K562 (cell line): ENCODE results near the gene VNN1. TPM values are rescaled to one million over a fixed set of nuclear protein-coding genes. Genes with fewer than 3 reads are reported as not detected.
A peak's percentile ranks its signal among the peaks of the same experiment; 100 is the strongest.
"Not testable (repeated sequence)": the region's sequence is repeated elsewhere in the genome, so short reads cannot be mapped to it uniquely, and the experiment has no call there.

Source experiments
- ATAC-seq: fragments of 200-7000 bp; cut with Tn5 transposase; 3 replicates; pipeline ENCODE4 v1.9.1; 2020; ENCODE audit warnings: moderate library complexity
- BruUV-seq: library from RNA; stranded (reverse); fragments of 400-500 nt; replicated peaks from 2 replicates; lab custom pipeline; 2021; lab: Mats Ljungman, UMichigan
- CTCF ChIA-PET: fragments of 300-600 bp; formaldehyde crosslinking; extraction: SDS; loops from one replicate; lab custom pipeline; 2021; ENCODE audit warnings: low intra/inter-chr PET ratio; lab: Yijun Ruan, JAX
- POLR2A ChIA-PET: fragments of 300-600, 350-650 bp; sonication (Branson Sonifier 250); formaldehyde crosslinking; extraction: SDS; loops from one replicate; lab custom pipeline; 2021; ENCODE audit warnings: antibody characterized with exemption, inconsistent platforms; lab: Yijun Ruan, JAX
- DNase-seq, 4 experiments: peaks; one replicate each; pipeline versions ENCODE4 v3.0.0 to v3.0.0-alpha.2; 2011 to 2018; ENCODE audit warnings: low spot score in 3 of 4, mixed read lengths in 3 of 4; ENCODE audit errors: extremely low read depth in 1 of 4
- FAIRE-seq: peaks from 2 replicates; lab custom pipeline; 2011; peaks lifted over from hg19 to GRCh38; lab: Jason Lieb, UNC
- H2AFZ ChIP-seq: 2 replicates; pipeline ENCODE4 v1.6.0; 2011; ENCODE audit warnings: low read depth, low read length, control low read depth, inconsistent platforms
- H3K27ac ChIP-seq: fragments of 200-600 bp; 3 replicates; pipeline ENCODE4 v1.8.0; 2011; ENCODE audit warnings: low read depth, mild to moderate bottlenecking, control low read depth, inconsistent platforms, low read length, moderate library complexity, mixed read lengths; ENCODE audit errors: extremely low read depth
- H3K27me3 ChIP-seq, 2 experiments: fragments of 300-600 bp in 1 of 2; 2 replicates in 1 of 2; 3 replicates in 1 of 2; pipeline versions ENCODE4 v1.6.0 to v1.8.0; 2011; ENCODE audit warnings: inconsistent platforms in 2 of 2, low read length in 2 of 2, mild to moderate bottlenecking in 1 of 2, mixed read lengths in 1 of 2, moderate library complexity in 1 of 2; ENCODE audit not compliant: control insufficient read depth in 2 of 2, insufficient read depth in 2 of 2
- H3K36me3 ChIP-seq: fragments of 300-600 bp; 3 replicates; pipeline ENCODE4 v1.8.0; 2011; ENCODE audit warnings: mild to moderate bottlenecking, low read length, inconsistent platforms; ENCODE audit not compliant: control insufficient read depth, insufficient read depth
- H3K4me1 ChIP-seq, 2 experiments: fragments of 200-600 bp in 1 of 2; replicated peaks in 1 of 2; 2 replicates in 1 of 2; 3 replicates in 1 of 2; pipeline versions ENCODE4 v1.5.1 to v1.8.0; 2011; ENCODE audit warnings: inconsistent platforms in 2 of 2, low read length in 2 of 2, mild to moderate bottlenecking in 1 of 2, mixed read lengths in 1 of 2, moderate library complexity in 1 of 2; ENCODE audit not compliant: control insufficient read depth in 2 of 2, insufficient read depth in 2 of 2
- H3K4me2 ChIP-seq: 2 replicates; pipeline ENCODE4 v1.6.1; 2011; ENCODE audit warnings: low read length, control low read depth, inconsistent platforms, mixed read lengths; ENCODE audit not compliant: insufficient read depth
- H3K4me3 ChIP-seq: fragments of 200-600 bp; sonication (generic), shearing (Covaris generic); 2 replicates; pipeline ENCODE4 v1.5.1; 2016; ENCODE audit warnings: control low read depth, inconsistent platforms
- H3K79me2 ChIP-seq: fragments of 200-600 bp; 3 replicates; pipeline ENCODE4 v1.8.0; 2011; ENCODE audit warnings: low read length, inconsistent platforms; ENCODE audit not compliant: control insufficient read depth, insufficient read depth
- H3K9ac ChIP-seq, 2 experiments: 2 replicates each; pipeline versions ENCODE4 v1.6.0 to v1.6.1; 2011; ENCODE audit warnings: low read depth in 2 of 2, low read length in 2 of 2, control low read depth in 1 of 2, inconsistent platforms in 1 of 2, mild to moderate bottlenecking in 1 of 2, mixed read lengths in 1 of 2; ENCODE audit not compliant: insufficient read depth in 1 of 2
- H3K9me1 ChIP-seq: one replicate; pipeline ENCODE4 v1.6.0; 2011; ENCODE audit warnings: inconsistent platforms, mild to moderate bottlenecking, low read length, moderate library complexity; ENCODE audit not compliant: control insufficient read depth, insufficient read depth
- H3K9me3 ChIP-seq: replicated peaks from 2 replicates; pipeline ENCODE4 v1.5.1; 2011; ENCODE audit warnings: low read depth, low read length, inconsistent platforms; ENCODE audit not compliant: control insufficient read depth, insufficient read depth
- H4K20me1 ChIP-seq: replicated peaks from 2 replicates; pipeline ENCODE4 v1.6.1; 2011; ENCODE audit warnings: low read length, inconsistent platforms, mixed read lengths; ENCODE audit not compliant: control insufficient read depth, insufficient read depth
- ZNF316 ChIP-seq: fragments of 450-650 bp; IDR thresholded peaks from 2 replicates; pipeline ENCODE4 v1.6.1; 2016
- WGBS: fragments of 100-300 bp; shearing (Covaris generic); methylation state at CpG from one replicate; pipeline ENCODE4 v1.1.6; 2016; ENCODE audit warnings: low coverage, mixed read lengths; ENCODE audit not compliant: insufficient coverage; ENCODE audit errors: missing lambda C conversion rate; 5-methylcytosine and 5-hydroxymethylcytosine counted together
- in situ Hi-C: fragments of 300-500 bp; cut with MboI; formaldehyde crosslinking; loops from 4 replicates; pipeline ENCODE4 v1.15.0; 2018; ENCODE audit warnings: inconsistent platforms, mixed read lengths
- intact Hi-C: fragments of 100-400 bp; cut with micrococcal nuclease; formaldehyde crosslinking; loops from 2 replicates; pipeline ENCODE4 v1.14.2; 2022
- polyA plus RNA-seq, 8 experiments: library from polyadenylated mRNA; depleted of rRNA in 4 of 8; stranded (reverse) in 5 of 8; unstranded in 3 of 8; fragments of >200 nt; fragmentation: Nextera tagmentation in 2 of 8; fragmentation: Illumina TruSeq in 1 of 8; extraction: Ambion mirVana in 2 of 8; extraction: Trizol in 1 of 8; gene quantifications; 2 replicates each; pipeline versions ENCODE4 v1.2.1 to v1.2.3, GENCODE V29; 2011 to 2014; ENCODE audit warnings: inconsistent platforms in 1 of 8, missing spikeins in 1 of 8
- total RNA-seq, 7 experiments: library from RNA; depleted of rRNA in 6 of 7; stranded (reverse); fragments of >200 nt in 6 of 7; fragmentation: Illumina TruSeq in 2 of 7; extraction: Trizol in 2 of 7; gene quantifications; 2 replicates each; pipeline versions ENCODE4 v1.2.1 to v1.2.3, GENCODE V29; 2011 to 2021; ENCODE audit warnings: low replicate concordance in 1 of 7

The VNN1 gene
- total and polyA plus RNA-seq, 9 of the 15 experiments (the other 6 are each of a cell fraction or from before 2014, with no cell fraction given): not detected

DNA sequence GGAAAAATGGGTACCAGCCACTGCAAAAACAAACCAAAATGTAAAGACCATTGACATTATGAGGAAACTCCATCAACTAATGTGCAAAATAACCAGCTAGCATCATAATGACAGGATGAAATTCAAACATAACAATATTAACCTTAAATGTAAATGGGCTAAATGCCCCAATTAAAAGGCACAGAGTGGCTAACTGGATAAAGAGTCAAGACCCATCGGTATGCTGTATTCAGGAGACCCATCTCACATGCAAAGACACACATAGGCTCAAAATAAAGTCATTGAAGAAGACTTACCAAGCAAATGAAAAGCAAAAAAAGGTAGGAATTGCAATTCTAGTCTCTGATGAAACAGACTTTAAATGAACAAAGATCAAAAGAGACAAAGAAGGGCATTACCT lies 76.7 kb downstream of the VNN1 start:
- DNase-seq, H3K27ac ChIP-seq, intact Hi-C loops, POLR2A ChIA-PET, H3K79me2 ChIP-seq, BruUV-seq, H3K4me1 ChIP-seq, FAIRE-seq, H3K9me3 ChIP-seq, in situ Hi-C loops, H3K27me3 ChIP-seq, H3K4me3 ChIP-seq, H2AFZ ChIP-seq, H3K9me1 ChIP-seq, H3K4me2 ChIP-seq, ATAC-seq, H4K20me1 ChIP-seq, H3K9ac ChIP-seq, H3K36me3 ChIP-seq: not testable (repeated sequence)
- 0% methylated on average over 1 of the region's 1 CpG for WGBS
- CTCF ChIA-PET: interaction anchor here (0.6 kb wide), 1 partner anchor 25 kb away, joined by 4 read pairs; no protein-coding TSS in a partner anchor

- intact Hi-C loops, H3K9ac ChIP-seq, H2AFZ ChIP-seq, DNase-seq, H3K9me3 ChIP-seq, POLR2A ChIA-PET, FAIRE-seq, H3K4me3 ChIP-seq, H3K79me2 ChIP-seq, CTCF ChIA-PET, BruUV-seq, H3K4me2 ChIP-seq, H3K4me1 ChIP-seq, H3K9me1 ChIP-seq, H3K36me3 ChIP-seq, H4K20me1 ChIP-seq, in situ Hi-C loops, H3K27me3 ChIP-seq, ATAC-seq, H3K27ac ChIP-seq: not testable (repeated sequence)
- 5% methylated on average over 3 of the region's 3 CpGs for WGBS
- peak; percentile 25; the same call in 1 of the 2 replicates for TF ChIP-seq ZNF316
Measured at GRCh38 chr6:132635906-132636305, 77.9 kb downstream of the VNN1 start.
